HG03139 (cell line): ENCODE data around the gene CARD11.

Source experiments
- ATAC-seq: cut with Tn5 transposase; IDR thresholded peaks from one replicate; pipeline ENCODE4 v1.9.1; 2021; ENCODE audit not compliant: unreplicated experiment

CARD11 gene

DNA sequence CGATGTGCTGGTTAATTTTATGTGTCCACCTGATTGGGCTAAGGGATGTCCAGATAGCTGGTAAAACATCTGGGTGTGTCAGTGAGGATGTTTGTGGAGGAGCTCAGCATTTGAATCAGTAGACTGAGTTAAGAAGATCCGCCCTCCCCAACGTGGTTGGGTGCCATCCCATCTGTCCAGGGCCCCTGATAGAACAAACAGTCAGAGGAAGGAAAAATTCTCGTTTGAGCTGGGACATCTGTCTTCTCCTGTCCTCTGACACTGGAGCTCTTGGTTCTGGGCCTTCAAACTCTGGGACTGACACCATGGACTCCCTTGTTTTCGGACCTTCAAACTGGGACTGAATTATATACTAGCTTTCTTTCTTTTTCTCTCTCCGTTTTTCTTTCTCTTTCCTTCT is 59.6 kb downstream of the CARD11 start:
- no peak for ATAC-seq

DNA sequence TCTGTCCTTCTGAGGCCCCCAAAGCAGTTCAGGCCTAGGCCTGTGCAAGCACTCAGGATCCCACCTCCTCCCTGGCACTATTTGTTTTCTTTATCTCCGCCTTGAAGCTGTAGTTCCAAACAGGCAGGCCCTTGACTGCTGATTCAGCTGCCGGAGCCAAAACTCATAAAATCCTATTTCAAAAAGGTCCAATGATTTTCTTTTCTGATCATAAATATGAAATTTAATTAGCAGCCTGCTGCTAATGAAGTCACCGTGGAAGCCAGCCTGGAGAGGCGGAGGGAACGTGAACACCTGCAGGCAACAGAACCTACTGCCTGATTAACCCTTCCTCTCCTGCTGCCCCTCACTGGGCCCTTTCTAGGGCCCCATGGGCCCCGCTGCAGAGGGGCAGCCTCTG is 60.1 kb downstream of the CARD11 start:
- ATAC-seq = no peak

DNA sequence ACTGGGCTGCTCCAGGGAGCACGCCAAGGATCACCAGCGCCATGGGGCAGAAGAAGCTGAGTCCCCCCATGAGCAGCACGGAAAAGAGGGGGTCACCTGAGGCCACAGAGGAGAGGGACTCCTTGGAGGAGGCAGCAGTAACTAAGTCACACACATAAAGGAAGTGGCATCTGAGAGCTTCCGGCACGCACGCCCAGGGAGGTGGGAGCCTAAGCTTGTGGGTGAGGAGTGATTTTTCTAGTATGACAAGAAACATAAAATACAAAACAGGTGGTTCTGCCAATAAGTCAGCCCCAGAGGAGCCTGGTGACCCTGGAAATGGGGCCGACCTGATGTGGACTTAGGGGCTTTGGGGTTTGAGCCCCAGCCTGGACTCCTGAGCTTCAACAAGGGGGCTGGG is 60.8 kb downstream of the CARD11 start:
- no peak for ATAC-seq

DNA sequence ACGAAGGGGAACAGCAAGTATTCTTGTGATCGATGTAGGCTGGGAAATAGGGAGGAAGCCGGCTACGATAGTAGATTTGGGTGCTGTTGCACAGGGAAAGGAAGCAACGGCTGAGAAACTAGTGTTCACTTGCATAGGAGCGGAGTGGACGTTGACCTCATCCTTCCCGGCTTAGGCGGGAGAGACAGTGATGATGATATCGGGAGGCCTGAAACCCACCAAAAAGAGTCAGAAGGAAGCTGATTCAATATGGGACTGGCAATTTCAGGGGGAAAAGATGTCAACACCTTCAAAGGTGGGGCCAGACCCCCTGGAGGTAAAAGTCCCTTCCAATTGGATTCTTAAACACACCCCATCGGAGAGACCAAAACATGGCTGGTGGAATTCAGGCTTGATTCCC is 61.3 kb downstream of the CARD11 start:
- no peak for ATAC-seq

DNA sequence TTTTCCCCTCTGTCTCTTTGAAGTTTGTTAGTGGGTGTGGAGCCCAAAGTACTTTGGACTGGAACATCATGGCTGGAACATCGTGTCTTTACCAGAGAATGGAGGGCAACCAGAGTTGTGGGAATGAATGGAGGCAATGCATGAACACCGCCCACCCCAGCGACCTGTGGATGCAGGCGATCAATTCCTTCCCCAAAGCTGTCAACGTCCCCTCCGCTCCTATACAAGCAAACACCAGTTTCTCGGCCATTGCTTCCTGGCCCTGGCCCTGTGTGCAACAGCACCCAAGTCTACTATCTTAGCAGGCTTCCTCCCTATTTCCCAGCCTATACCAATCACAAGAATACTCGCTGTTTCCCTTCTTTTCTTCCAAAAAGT is 62.6 kb downstream of the CARD11 start:
- no peak for ATAC-seq

DNA sequence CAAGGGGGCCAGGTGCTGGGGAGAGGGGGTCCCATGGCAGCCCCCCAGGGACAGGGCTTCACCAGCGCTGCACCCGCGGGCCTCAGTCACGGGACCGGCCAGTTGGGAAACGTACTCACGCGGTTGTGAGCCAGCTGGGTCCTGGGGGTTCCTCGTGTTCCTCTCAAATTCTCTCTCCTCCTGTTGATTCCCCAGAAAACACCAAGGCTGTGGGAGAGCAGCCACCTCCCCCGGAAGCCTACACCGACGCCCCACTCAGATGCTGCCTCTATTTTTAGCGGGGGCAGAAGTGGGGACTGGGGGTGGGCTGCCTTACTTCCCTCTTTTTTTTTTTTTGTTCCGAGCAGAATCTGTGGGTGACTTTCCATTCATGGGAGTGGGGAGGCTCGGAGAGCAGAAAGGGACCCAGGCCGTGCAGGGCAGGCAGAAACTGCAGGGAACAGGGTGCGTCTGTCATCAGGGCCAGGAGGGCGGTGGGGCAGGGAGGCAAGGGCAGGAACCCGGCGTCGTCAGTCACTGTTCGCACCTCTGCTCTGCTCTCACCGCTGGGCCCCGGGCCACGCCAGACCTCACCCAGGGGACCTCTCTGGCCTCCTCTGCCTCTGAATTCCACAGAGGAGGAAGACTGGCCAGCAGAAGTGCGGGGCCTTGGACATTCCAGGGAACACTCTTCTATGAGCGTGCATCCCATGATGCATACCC is 63.1 kb downstream of the CARD11 start:
- ATAC-seq = no peak

DNA sequence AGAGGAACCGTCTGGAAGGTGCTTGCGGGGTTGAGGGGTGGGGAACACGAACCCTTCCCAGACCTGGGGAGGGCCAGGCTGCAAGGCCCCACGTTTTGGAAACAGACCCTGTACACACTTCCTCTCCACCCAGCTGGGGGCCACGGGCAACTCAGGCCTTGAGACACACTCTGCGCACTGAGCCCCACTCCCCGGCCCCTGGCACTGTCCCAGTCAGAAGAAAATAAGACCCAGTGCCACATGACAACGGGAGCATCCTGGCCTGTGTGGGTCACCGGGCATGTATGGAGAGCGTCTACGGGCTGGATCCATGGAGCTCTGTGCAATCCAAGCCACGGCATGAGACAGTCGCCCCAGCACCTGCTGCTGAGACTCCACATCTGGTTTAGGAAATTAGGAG is 63.7 kb downstream of the CARD11 start:
- no peak for ATAC-seq

DNA sequence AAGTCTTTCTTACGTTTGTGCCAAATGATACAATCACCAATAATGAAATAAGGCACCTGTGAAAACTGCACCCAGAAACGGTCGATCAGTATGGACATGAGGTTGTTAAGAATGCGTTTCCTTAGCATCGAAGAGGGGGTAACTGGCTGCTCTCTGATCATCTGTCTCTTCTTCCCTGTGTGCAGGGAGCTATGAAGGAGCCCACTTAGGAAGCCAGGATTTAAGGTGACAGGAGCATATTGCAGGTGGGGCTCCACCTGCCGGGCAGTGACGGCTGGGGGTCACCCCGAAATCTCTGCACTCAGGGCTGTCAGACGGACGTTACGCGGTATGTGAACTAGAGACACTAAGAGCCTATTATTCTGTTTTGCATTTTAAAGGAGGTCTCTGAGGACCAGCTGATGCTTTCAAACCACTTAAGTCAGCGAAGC is 64.5 kb downstream of the CARD11 start:
- ATAC-seq = no peak

DNA sequence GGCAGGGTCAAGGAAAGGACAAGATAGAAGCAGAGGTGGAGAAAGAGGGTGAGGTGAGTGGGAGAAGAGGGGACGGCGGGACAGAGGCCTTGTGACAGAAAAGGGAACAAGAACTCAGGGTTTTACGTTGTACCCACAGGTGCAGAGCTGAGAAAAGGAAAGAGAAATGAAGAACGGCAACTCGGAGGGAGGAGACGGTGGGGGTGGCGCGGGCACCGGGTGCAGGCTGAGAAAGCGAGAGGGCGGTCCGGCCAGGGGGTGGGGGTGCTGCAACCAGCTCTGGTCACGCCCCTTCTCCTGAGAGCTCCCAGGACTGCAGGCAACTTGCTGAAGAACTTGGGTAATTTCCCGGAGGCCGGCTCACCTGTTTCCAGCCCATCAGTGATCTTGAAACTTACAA is 65.3 kb downstream of the CARD11 start:
- ATAC-seq = peak; percentile 83

DNA sequence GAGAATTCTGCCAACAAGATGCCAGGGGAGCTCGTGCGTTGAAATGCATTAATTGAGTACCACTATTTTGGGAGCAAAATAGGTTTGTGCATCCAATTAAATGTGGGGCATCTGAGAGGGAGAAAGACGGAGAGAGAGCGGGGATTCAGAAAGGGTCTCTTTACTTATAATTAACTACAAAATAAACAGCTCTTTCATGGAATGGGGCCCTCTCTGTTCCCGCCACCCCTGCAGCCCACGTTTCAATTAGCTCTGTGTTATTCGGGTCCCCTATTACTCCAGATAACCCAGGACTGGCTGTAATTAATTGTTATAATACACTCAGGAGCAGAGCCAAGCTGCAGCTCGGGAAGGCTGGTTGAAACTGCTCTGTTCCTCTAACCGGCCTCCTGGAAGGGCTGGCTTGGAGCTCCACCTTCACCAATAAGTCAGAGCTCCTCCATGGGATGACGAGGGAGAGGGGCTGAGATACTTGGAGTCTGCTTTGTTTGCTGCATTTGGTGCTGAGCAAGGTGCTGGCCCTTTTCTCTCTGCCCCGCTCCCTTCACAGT is 67.8 kb downstream of the CARD11 start:
- ATAC-seq = no peak

DNA sequence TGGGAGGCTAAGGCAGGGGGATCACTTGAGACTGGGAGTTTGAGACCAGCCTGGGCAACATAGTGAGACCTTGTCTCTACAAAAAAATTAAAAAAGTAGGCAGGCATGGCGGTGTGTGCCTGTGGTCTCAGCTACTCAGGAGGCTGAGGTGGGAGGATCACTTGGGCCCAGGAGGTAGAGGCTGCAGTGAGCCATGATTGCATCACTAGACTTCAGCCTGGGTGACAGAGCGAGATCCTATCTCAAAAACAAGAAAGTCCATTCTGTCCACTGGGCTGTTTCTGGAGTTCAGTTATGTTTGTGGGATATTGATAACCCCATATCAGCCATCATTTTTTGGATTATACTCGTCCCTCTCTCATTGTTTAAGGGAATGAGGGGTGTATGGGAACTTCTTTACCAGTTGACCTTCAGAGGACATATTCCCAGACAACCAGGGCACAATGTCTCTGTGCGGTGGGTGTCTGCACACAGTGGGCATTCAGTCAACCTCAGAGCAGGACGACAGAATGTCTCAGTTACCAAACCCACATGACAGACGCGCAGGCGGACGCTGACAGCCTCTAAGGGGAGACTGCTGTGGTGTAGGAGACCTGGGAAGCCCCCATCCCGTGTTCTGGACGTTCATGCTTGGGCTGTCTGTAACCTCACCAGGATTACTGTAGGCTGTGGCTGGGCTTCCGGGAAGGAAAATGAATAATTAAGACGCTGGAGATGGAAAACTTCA is 69.4 kb downstream of the CARD11 start:
- ATAC-seq = no peak

DNA sequence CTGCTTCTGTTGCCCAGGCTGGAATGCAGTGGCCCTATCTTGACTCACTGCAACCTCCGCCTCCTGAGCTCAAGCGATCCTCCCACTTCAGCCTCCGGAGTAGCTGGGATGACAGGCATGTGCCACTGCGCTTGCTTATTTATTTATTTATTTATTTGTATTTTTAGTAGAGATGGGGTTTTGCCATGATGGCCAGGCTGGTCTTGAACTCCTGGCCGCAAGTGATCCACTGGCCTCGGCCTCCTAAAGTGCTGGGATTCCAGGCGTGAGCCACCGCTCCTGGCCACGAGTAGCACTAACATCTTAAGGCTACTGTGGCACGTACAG is 70.9 kb downstream of the CARD11 start:
- ATAC-seq = no peak

DNA sequence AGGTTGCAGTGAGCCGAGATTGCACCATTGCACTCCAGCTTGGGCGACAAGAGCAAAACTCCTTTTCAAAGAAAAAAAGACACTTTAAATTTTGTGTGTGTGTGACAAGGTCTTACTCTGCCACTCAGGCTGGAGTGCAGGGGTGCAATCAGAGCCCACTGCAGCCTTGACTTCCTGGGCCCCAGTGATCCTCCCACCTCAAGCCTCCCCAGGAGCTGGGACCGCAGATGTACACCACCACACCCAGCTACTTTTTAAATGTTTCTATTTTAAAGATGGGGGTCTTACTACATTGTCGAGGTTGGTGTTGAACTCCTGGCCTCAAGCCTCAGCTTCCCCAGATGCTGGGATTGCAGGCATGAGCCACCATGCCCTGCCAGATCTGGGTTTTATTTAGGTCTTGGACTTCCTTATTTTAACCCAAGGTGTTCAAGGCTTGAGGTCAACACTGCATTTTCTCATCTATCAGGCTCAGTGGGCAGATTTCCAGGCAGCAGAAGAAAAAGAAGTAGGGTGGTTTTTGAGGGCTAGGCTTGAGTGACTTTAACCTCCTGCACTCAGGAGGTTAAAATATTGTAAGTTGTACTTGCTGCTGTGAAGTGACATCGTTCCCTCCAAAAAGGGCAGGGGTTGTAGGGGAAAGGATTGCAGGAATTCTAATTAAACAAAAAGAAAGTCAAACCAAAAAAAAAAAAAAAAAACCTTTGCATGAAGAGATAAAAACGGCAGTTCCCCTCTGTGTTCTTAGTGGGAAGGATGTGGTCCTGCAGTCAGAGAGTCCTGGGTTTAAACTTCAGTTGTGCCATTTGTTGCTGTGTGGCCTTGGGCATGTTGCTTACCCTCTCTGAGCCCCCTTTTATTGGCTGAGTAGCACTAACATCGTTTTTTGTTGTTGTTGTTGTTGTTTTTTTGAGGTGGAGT is 71.5 kb downstream of the CARD11 start:
- peak; percentile 71 for ATAC-seq

DNA sequence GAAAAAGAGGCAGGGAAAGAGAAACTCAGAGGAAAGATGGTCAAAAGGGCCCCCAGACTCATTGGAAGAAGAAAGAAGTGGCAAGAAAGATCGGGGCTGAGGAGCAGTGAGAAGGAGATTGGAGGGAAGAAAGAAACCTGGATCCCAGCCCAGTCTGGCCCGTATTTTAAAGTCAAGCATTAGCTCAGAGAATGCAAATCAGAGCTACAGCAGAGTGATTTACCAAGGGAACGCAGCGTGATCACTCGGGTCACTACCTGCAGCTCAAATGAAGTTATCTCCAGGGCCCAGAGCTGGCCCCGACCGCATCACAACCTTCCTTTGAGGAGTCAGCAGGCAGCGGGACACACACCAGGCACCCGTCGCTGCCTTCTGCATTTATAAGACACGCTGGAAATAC is 72.8 kb downstream of the CARD11 start:
- ATAC-seq = no peak

DNA sequence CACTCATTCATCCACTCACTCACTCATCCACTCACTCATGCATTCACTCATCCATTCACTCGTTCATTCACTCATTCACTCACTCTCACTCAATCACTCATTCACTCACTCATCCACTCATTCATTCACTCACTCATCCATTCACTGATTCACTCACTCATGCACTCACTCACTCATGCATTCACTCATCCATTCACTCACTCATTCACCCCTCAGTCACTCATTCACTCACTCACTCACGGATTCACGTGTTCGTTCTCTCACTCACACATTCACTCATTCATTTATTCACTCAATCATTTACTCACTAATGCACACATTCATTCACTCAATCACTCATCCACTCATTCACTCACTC is 73.4 kb downstream of the CARD11 start:
- no peak for ATAC-seq

DNA sequence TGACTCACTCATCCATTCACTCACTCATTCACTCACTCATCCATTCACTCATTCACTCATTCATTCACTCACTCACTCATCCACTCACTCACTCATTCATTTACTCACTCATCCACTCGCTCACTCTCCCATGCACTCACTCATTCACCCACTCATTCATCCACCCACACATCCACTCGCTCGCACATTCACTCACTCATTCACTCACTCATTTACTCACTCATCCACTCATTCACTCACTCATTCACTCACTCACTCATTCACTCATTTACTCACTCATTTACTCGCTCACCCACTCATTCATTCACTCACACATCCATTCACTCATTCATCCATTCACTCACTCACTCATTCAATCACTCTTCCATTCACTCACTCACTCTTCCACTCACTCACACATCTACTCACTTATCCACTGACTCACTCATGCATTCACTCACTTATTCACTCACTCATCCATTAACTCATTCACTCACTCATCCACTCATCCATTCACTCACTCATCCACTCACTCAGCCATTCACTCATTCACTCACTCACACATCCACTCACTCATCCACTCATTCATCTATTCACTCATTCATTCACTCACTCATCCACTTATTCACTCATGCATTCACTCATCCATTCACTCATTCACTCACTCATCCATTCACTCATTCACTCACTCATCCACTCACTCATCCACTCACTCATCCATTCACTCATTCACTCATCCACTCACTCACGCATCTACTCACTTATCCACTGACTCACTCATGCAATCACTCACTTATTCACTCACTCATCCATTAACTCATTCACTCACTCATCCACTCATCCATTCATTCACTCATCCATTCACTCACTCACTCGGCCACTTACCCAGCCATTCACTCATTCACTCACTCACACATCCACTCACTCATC is 74.0 kb downstream of the CARD11 start:
- ATAC-seq = no peak

DNA sequence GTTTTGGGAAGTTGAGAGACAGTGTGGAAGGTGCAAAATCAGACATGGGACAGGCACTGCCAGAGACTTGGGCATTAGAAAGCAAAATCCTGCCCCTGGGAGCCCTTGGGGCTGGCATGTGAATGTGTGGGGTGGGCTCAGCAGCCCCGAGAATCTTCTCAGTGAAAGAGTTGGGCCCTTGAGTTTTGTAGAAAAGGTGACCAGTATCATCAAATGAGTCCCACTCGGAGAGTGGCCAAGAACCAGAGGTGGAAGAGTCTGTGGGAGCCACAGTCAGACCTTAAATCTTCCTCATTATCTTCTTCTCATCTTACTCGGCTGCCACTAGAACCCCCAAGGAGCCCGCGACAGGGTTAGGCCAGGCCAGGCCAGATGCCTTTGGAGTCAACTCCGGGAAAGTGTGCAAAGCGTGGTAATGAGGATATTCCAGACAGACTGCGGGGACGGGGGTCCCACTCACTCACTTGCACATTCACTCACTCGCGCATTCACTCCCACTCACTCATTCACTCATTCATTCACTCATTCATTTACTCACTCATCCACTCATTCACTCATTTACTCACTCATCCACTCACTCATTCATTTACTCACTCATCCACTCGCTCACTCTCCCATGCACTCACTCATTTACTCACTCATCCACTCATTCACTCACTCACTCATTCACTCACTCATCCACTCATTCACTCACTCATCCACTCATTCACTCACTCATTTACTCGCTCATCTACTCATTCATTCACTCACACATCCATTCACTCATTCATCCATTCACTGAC is 74.9 kb downstream of the CARD11 start:
- ATAC-seq = no peak

DNA sequence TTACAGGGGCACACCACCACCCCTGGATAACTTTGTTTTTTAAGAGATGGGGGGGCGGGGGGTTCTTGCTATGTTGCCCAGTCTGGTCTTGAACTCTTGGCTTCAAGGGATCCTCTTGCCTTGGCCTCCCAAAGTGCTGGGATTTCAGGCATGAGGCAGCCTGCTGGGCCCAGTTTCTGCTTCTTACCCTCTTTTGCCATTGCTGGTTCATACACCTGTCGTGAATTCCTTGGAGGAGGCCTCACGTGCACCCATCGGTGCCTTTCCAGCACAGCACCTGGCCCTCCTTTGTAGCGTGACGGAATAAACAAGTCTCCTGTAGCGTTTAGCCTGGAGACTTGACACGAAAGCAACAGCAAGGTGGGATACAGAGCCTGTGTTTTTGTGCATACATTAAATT is 75.5 kb downstream of the CARD11 start:
- ATAC-seq = no peak

DNA sequence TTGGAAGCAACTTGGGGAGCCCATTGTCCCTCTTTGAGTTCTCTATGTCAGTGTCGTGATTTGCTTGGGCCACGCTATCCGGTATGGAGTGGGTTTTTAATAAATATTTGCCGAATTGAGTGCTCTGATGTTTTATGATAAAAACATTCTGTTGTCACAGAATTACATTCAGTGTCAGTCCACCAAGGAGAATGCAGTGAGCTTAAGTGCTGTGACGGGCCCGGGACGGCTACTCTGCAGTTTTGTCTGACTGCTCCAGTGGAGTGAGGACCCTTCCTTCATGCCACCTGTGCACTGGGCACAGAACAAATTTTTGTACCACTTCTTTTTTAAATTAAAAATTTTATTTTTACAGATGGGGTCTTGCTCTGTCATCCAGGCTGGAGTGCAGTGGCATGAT is 76.0 kb downstream of the CARD11 start:
- ATAC-seq = no peak

DNA sequence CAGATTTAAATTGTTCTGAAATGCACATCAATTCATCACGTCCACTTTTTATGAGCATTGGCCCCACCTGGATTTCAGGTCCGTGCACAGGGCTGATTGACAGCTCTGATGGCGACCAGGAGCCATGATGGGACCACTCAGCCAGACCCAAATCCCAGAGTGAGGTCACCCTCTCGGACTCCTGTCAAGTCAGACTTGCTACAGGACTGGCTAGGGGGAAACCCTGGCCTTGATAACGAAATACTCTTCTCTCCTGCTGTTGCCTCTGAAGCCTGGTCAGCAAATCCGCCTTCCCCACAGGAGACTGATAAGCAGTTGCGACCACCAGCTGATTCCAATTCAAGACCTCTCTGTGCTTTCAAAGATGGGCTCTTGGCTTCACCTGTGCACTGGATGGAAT is 76.4 kb downstream of the CARD11 start:
- no peak for ATAC-seq
